Lower leg skin (tissue), 3 donors: ENCODE measurements around the gene TPPP.

ENCODE experiments used
- POLR2A ChIP-seq, 2 donors: fragments of 450-650 bp; IDR thresholded peaks; one replicate each; pipeline ENCODE4 v1.6.1; 2016 to 2017; ENCODE audit warnings: antibody characterized with exemption in 2 of 2, mild to moderate bottlenecking in 1 of 2, moderate library complexity in 1 of 2
- TF ChIP-seq, protein P1 (sequence below), 3 donors: fragments of 450-650 bp; IDR thresholded peaks; one replicate each; pipeline ENCODE4 v1.5.1; 2016; ENCODE audit warnings: antibody characterized with exemption in 3 of 3, mild to moderate bottlenecking in 3 of 3, moderate library complexity in 2 of 3

DNA sequence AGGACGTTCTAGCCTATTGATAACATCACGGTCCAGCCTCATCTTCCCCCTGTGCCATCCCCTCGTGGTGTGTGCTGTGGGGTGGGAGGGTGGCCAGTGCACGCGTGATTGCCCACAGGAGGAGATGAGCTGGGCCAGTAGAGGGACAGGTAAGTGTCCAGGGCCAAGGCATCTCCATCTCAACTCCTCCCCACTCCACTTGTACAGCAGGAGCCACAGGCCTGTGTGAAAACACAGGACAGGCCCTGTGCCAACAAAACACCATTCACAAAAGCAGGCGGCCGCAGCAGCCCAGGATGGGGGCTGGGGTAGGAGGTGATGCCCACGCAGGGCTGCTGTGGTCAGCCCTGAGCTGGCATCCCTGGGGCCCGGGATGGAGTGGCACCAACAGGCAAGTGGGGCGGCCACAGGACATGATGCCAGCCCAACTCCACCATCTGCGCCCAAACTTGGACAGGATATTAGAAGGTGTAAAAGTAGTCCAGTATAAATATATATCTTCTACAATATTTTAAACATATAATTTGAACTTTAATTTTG, 32.6 kb downstream of the TPPP start:
- TF ChIP-seq, protein P1, sequence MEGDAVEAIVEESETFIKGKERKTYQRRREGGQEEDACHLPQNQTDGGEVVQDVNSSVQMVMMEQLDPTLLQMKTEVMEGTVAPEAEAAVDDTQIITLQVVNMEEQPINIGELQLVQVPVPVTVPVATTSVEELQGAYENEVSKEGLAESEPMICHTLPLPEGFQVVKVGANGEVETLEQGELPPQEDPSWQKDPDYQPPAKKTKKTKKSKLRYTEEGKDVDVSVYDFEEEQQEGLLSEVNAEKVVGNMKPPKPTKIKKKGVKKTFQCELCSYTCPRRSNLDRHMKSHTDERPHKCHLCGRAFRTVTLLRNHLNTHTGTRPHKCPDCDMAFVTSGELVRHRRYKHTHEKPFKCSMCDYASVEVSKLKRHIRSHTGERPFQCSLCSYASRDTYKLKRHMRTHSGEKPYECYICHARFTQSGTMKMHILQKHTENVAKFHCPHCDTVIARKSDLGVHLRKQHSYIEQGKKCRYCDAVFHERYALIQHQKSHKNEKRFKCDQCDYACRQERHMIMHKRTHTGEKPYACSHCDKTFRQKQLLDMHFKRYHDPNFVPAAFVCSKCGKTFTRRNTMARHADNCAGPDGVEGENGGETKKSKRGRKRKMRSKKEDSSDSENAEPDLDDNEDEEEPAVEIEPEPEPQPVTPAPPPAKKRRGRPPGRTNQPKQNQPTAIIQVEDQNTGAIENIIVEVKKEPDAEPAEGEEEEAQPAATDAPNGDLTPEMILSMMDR (IDR thresholded peaks at IDR 0.05) = no peak
- no peak for TF ChIP-seq POLR2A (IDR thresholded peaks at IDR 0.05)
